SK-N-MC (cell line): ENCODE data around the gene ADAMTS10.

Experiments used
- DNase-seq: peaks from one replicate; pipeline ENCODE4 v3.0.0-alpha.2; 2011; ENCODE audit warnings: low read depth, low spot score
- H3K27ac ChIP-seq: fragments of 200-600 bp; sonication (generic); 2 replicates; pipeline ENCODE4 v1.5.1; 2016; ENCODE audit warnings: mixed run types
- H3K36me3 ChIP-seq: fragments of 200-600 bp; sonication (generic); 2 replicates; pipeline ENCODE4 v1.6.1; 2017; ENCODE audit warnings: antibody characterized with exemption, low read length, mixed read lengths; ENCODE audit not compliant: insufficient read depth
- H3K4me3 ChIP-seq: fragments of 200-600 bp; sonication (generic); 2 replicates; pipeline ENCODE4 v1.5.1; 2016
- H3K9ac ChIP-seq: fragments of 200-600 bp; sonication (generic); 2 replicates; pipeline ENCODE4 v1.8.0; 2017; ENCODE audit warnings: mixed run types, mixed read lengths; ENCODE audit not compliant: insufficient read length
- H3K9me3 ChIP-seq: fragments of 200-600 bp; sonication (generic); 2 replicates; pipeline ENCODE4 v1.6.1; 2017; ENCODE audit warnings: low read depth, mild to moderate bottlenecking, antibody characterized with exemption, low read length, moderate library complexity, mixed read lengths
- EZH2 ChIP-seq: fragments of 200-600 bp; sonication (generic); IDR thresholded peaks from one replicate; pipeline ENCODE4 v1.6.1; 2017; ENCODE audit warnings: antibody characterized with exemption
- FOXP2 ChIP-seq: optimal IDR thresholded peaks from 2 replicates; pipeline ENCODE3; 2011; ENCODE audit warnings: mild to moderate bottlenecking, moderate library complexity; ENCODE audit not compliant: insufficient read depth; ENCODE audit errors: extremely low read length, control extremely low read depth
- POLR2AphosphoS5 ChIP-seq: IDR thresholded peaks from 2 replicates; pipeline ENCODE4 v1.6.1; 2012; ENCODE audit warnings: mild to moderate bottlenecking, low read depth, low read length, borderline replicate concordance

The ADAMTS10 gene

GRCh38 chr19:8545743-8546142 lies 64.8 kb downstream of the ADAMTS10 start:
- H3K9ac ChIP-seq = no peak overlapping the region
- TF ChIP-seq POLR2AphosphoS5 (no peak), FOXP2 (no peak), EZH2 (no peak)
- H3K36me3 ChIP-seq = no peaks in the 10 kb centered on the region
- no peak overlapping the region for H3K4me3 ChIP-seq
- no peak overlapping the region for H3K27ac ChIP-seq
- no peaks in the 10 kb centered on the region for H3K9me3 ChIP-seq
- no peak for DNase-seq

GRCh38 chr19:8544168-8544567 lies 66.3 kb downstream of the ADAMTS10 start:
- TF ChIP-seq POLR2AphosphoS5 (no peak), FOXP2 (no peak), EZH2 (no peak)
- no peaks in the 10 kb centered on the region for H3K36me3 ChIP-seq
- DNase-seq = no peak

GRCh38 chr19:8539621-8540149 lies 70.8 kb downstream of the ADAMTS10 start:
- TF ChIP-seq EZH2 (no peak), POLR2AphosphoS5 (no peak), FOXP2 (no peak)
- Histone ChIP-seq H3K9ac (no peak overlapping the region), H3K36me3 (no peaks in the 10 kb centered on the region), H3K27ac (no peak overlapping the region), H3K9me3 (no peaks in the 10 kb centered on the region), H3K4me3 (no peak overlapping the region)
- DNase-seq = no peak

More at GRCh38 chr19:8544168-8544567, 66.3 kb downstream of the ADAMTS10 start:
- Histone ChIP-seq H3K27ac (no peak overlapping the region), H3K9ac (no peak overlapping the region), H3K4me3 (no peak overlapping the region), H3K9me3 (no peaks in the 10 kb centered on the region)

GRCh38 chr19:8537099-8537498 lies 73.4 kb downstream of the ADAMTS10 start:
- DNase-seq = no peak
- Histone ChIP-seq H3K27ac (no peak overlapping the region), H3K4me3 (no peak overlapping the region), H3K9me3 (no peaks in the 10 kb centered on the region), H3K36me3 (no peaks in the 10 kb centered on the region), H3K9ac (no peak overlapping the region)
- TF ChIP-seq FOXP2 = no peak

GRCh38 chr19:8536282-8536681 lies 74.2 kb downstream of the ADAMTS10 start:
- TF ChIP-seq EZH2 (no peak), FOXP2 (no peak), POLR2AphosphoS5 (no peak)
- H3K9me3 ChIP-seq = no peaks in the 10 kb centered on the region
- no peak overlapping the region for H3K4me3 ChIP-seq
- H3K27ac ChIP-seq = no peak overlapping the region
- no peak overlapping the region for H3K9ac ChIP-seq
- DNase-seq = no peak
- no peaks in the 10 kb centered on the region for H3K36me3 ChIP-seq

- Histone ChIP-seq H3K4me3 (no peak overlapping the region), H3K9ac (no peak overlapping the region), H3K36me3 (no peaks in the 10 kb centered on the region), H3K27ac (no peak overlapping the region), H3K9me3 (no peaks in the 10 kb centered on the region)
- no peak for DNase-seq
- TF ChIP-seq POLR2AphosphoS5 = no peak
- no peak for TF ChIP-seq FOXP2
- no peak for TF ChIP-seq EZH2
Observed at GRCh38 chr19:8532225-8532624, 78.3 kb downstream of the ADAMTS10 start.

- Histone ChIP-seq H3K9ac (no peak overlapping the region), H3K36me3 (no peaks in the 10 kb centered on the region), H3K4me3 (no peak overlapping the region), H3K27ac (no peak overlapping the region), H3K9me3 (no peaks in the 10 kb centered on the region)
- DNase-seq = no peak
- TF ChIP-seq FOXP2 (no peak), EZH2 (no peak), POLR2AphosphoS5 (no peak)
Observed at GRCh38 chr19:8531470-8531869, 79.0 kb downstream of the ADAMTS10 start.
